HUDEP-2 (cell line): ENCODE data around the gene LRRC8C.
"Not testable (repeated sequence)": the region's sequence is repeated elsewhere in the genome, so short reads cannot be mapped to it uniquely, and the experiment has no call there.

Source experiments
- DNase-seq, 76 experiments: peaks; one replicate each; lab custom pipeline; 2025; ENCODE audit not compliant: unreplicated experiment in 76 of 76; lab: John Stamatoyannopoulos, UW

The LRRC8C gene

GRCh38 chr1:89607586-89608318, 25.2 kb upstream of the LRRC8C start:
- DNase-seq, result no peak

GRCh38 chr1:89608319-89608983, 24.5 kb upstream of the LRRC8C start:
- DNase-seq, result no peak

GRCh38 chr1:89608984-89609725, 23.8 kb upstream of the LRRC8C start:
- DNase-seq, result no peak

GRCh38 chr1:89609781-89610456, 23.0 kb upstream of the LRRC8C start:
- no peak for DNase-seq

GRCh38 chr1:89610457-89611011, 22.4 kb upstream of the LRRC8C start:
- DNase-seq, result no peak

- no peak for DNase-seq
These were observed 21.2 kb upstream of the LRRC8C start for GRCh38 chr1:89611721-89612120.

- no peak for DNase-seq
These were observed 19.0 kb upstream of the LRRC8C start for GRCh38 chr1:89613928-89614327.

- DNase-seq, result peak in 37 of 76 experiments; percentile 5 to 56 (median 30)
These were observed 17.0 kb upstream of the LRRC8C start for GRCh38 chr1:89615676-89616598.

GRCh38 chr1:89616844-89617627, 15.9 kb upstream of the LRRC8C start:
- no peak for DNase-seq

GRCh38 chr1:89620664-89621063, 12.3 kb upstream of the LRRC8C start:
- no peak for DNase-seq

GRCh38 chr1:89622895-89623294, 10.0 kb upstream of the LRRC8C start:
- peak in 18 of 76 experiments; percentile 7 to 54 (median 24) for DNase-seq

GRCh38 chr1:89624314-89624713, 8.6 kb upstream of the LRRC8C start:
- DNase-seq, result no peak

GRCh38 chr1:89624715-89625323, 8.1 kb upstream of the LRRC8C start:
- DNase-seq, result no peak

GRCh38 chr1:89627596-89627962, 5.3 kb upstream of the LRRC8C start:
- DNase-seq, result no peak

- no peak for DNase-seq
These were observed 3.8 kb upstream of the LRRC8C start for GRCh38 chr1:89629146-89629545.

- not testable (repeated sequence) for DNase-seq
These were observed 3.3 kb upstream of the LRRC8C start for GRCh38 chr1:89629600-89629999.

- DNase-seq, result no peak
These were observed 2.9 kb upstream of the LRRC8C start for GRCh38 chr1:89630048-89630447.

GRCh38 chr1:89631816-89632656, 884 bp upstream of the LRRC8C start:
- DNase-seq, result peak in 1 of 76 experiments; percentile 7
